Muscle of arm (tissue), 12 donors: ENCODE data around the gene CPAMD8. TPM values are rescaled to one million over a fixed set of nuclear protein-coding genes. Genes with fewer than 3 reads are reported as not detected.

ENCODE experiments used
- polyA plus RNA-seq, 12 donors: library from polyadenylated mRNA; unstranded; fragments of 120-200 nt; gene quantifications; one replicate each; pipeline ENCODE4 v1.2.1, GENCODE V29; 2013; ENCODE audit not compliant: insufficient read length in 12 of 12

Gene CPAMD8
- polyA plus RNA-seq, 12 donors: 1.6 to 30.7 (median 4.1) TPM; not detected in 1

Other genes starting within 250 kb of the CPAMD8 start
- gene SIN3B, start 197.4 kb downstream of the CPAMD8 start, polyA plus RNA-seq: 10 to 100 TPM in 11 of 12 donors, not detected in 1; 29.9 to 62.6 (median 36.1) TPM
- gene F2RL3, start 137.8 kb downstream of the CPAMD8 start, polyA plus RNA-seq: 1 to 10 TPM in 1 of 12 donors, under 1 TPM in 9, not detected in 2; 0.19 to 1.0 (median 0.38) TPM
- gene HAUS8, start 48.6 kb upstream of the CPAMD8 start, polyA plus RNA-seq: 10 to 100 TPM in 3 of 12 donors, 1 to 10 TPM in 8, not detected in 1; 6.5 to 13.9 (median 9.2) TPM
- gene MYO9B, start 49.0 kb upstream of the CPAMD8 start, polyA plus RNA-seq: 10 to 100 TPM in 11 of 12 donors, not detected in 1; 22.7 to 73.4 (median 32.1) TPM
- gene USE1, start 188.5 kb upstream of the CPAMD8 start, polyA plus RNA-seq: 10 to 100 TPM in 11 of 12 donors, not detected in 1; 20.9 to 44.3 (median 25.3) TPM
- gene OCEL1, start 199.4 kb upstream of the CPAMD8 start, polyA plus RNA-seq: 10 to 100 TPM in 4 of 12 donors, 1 to 10 TPM in 7, not detected in 1; 6.5 to 22.5 (median 9.2) TPM
- 10 to 100 TPM in 11 of 12 donors, not detected in 1; 15.7 to 58.5 (median 21.3) TPM for gene NR2F6, start 219.1 kb upstream of the CPAMD8 start, polyA plus RNA-seq
- gene USHBP1, start 237.9 kb upstream of the CPAMD8 start, polyA plus RNA-seq: 10 to 100 TPM in 1 of 12 donors, 1 to 10 TPM in 10, not detected in 1; 4.3 to 17.2 (median 6.3) TPM
- gene BABAM1, start 240.6 kb upstream of the CPAMD8 start, polyA plus RNA-seq: 100 to 1,000 TPM in 2 of 12 donors, 10 to 100 TPM in 9, not detected in 1; 73.5 to 168 (median 85.4) TPM